Endometrial microvascular endothelial cells (primary cell): Measurements from ENCODE around the gene SERPINA5. TPM values are rescaled to one million over a fixed set of nuclear protein-coding genes. Genes with fewer than 3 reads are reported as not detected.
"Not testable (repeated sequence)": the region's sequence is repeated elsewhere in the genome, so short reads cannot be mapped to it uniquely, and the experiment has no call there.

ENCODE experiments used
- in situ Hi-C: cut with HindIII; loops from 2 replicates; pipeline ENCODE4 v1.10.0; 2017; ENCODE audit warnings: low sequenced_read_pairs, low pct_unique_long_range_greater_than_20kb; ENCODE audit errors: inconsistent ontology term
- total RNA-seq: library from RNA; depleted of rRNA; stranded (reverse); fragments of >200 nt; gene quantifications from one replicate; pipeline ENCODE4 v1.2.3, GENCODE V29; 2015; ENCODE audit errors: inconsistent ontology term

Gene SERPINA5
- total RNA-seq, 1 donor from 2014 or later: 0.09 TPM

DNA sequence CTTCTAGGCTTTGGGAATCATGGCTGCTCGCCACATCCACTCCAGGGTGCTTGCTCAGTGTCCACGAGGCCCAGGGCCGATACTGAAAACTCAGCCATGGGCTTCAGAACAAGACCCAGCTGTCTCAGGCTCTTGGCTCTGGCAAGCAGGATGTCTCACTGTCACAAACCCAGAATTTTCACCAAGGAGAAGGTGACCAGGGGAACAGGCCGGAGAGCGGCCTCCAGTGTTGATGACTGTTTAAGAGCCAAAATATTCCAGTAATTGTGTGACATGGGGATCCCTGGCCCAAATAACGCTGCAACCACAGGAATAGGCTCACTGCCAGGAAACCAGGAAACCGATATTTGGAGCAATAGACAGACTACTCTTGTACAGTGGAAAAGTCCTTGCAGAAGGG is 9.8 kb upstream of the SERPINA5 start:
- in situ Hi-C loops: no loop called here

DNA sequence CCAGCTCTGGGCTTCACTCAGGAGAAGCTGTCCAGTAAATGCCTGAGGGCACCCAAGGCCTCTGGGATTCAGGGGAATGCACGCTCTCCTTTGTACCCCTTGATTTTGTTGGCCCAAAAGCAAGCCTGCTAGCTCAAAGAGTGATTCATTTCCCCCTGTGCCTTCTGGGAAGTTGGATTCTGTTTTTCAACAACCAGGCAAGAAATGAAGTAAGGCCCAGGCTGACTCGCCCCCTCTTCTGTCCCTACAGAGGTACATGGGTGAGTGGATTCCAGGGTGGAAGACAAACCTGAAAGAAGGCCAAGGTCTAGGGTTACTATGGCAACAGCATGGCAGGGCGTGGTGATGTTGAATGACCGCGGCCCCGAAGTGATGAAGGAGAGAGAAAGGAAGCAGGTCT is 9.3 kb upstream of the SERPINA5 start:
- in situ Hi-C loops: no loop called here

DNA sequence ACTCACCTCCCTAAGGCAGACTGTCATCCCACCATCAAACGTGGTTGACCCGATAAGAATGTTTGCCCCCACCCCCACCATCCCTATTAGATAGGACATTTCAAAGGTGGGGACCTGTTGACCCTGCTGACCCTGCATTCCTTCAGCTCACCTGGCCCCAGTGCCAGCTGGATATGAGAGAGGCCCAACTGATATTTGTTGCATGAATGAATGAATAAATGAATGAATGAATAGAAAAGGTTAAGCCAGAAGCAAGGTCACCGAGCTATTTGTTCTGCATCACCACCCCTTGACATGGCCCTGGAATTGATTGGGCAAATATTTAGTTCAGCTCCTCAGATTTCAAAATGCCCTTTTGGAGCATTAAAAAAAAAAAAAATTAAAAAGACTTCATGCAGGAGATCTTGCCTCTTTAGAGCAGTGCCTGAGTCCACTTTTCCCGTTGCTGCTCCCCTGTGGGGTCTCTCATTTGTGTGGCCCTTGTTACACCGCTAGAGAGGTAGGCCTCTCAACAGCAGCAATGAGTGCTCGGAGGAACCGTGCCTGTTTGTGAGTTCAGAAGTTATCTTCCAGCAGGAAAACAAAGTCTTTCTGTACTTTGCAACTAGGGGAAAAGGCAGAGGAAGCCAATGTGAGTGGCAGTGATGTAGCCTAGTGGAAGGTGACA is 8.5 kb upstream of the SERPINA5 start:
- in situ Hi-C loops: no loop called here

DNA sequence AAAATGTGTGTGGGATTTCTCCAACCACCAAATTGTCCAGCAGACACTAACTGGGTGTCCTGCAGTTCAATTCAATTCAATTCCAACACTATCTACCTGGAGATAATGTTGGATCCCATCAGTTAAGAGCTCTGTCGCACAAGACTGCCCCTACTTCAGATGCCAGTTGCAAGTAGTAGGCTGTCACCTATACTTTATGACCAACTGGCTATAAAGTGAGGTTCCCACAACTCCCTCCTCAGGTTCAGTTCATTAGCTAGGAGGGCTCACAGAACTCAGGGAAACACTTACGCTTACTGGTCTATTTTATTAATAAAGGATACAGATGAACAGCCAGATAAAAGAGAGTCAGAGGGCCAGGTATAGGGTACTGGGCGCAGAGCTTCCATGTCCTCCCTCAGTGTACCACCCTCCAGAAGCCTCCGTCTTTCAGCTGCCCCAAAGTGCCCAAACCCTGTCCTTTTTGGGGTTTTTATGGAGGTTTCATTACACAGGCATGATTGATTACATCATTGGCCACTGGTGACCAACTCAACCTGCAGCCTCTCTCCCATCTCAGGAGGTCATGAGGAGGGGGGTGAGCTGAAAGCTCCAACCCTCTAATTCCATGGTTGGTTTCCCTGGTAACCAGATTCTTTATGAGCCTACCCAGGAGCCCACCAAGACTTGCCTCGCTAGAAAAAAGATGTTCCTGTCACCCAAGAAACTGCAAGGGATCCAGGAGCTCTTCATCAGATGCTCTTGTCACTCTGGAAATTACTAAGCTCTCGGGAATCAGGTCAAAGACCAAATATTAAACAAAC is 7.5 kb upstream of the SERPINA5 start:
- in situ Hi-C loops: no loop called here

DNA sequence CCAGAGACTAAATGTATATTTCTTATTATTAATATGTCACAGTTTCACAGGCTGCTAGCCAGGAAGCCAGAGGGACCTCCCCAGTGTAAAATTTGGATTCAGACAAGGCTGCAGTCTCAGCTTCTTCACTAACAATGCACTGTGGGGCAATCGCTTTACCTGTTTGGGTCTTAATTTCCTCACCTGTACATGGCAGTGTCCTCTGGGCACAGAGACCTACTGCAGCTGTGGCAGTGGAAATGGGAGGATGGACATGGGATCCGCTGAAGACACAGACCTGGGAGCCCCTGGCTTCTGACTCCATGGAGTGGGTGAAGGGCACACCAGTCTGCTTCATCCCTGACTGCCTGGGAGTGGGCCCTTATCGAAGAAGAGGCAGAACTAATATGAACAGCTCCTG is 6.9 kb upstream of the SERPINA5 start:
- in situ Hi-C loops: no loop called here

DNA sequence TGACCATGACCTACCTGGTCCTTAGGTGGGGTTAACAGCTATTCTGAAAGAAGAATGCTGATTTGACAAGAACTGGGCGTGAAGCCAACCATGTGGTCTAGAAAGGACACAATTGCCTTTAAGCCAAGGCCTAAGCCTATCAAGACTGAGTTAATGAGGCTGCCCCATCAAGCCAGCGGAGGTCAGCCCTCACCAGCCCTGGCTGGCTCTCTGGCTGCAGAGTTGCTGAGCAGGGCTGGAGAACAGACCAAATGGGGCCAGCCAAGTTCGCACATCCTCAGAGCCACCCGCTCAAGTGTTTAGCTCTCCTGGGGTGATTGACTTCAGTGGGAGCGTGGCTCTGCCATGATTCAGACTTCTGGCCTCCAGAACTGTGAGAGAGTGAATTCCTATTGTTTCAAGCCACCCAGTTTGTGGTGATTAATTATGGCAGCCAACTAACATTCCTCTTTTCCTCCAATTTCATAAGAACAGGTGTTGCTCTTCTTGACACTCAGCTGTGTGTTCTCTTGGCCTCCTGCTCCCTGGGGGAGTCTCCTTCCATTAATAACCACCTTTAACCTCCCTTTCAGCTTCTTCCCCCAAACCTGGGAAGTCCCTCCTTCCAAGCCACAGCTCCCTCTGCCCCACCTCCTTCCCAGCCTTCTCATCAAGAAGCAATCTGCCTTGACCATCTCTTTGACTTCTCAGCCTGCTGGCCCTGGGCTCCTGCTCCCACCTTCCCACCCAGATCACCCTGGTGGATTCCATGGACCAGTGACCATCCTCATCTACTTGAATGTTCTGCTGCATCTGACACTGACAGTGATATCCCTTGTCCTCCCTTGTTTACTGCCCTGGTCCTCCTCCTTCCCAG is 5.3 kb upstream of the SERPINA5 start:
- in situ Hi-C loops: no loop called here

DNA sequence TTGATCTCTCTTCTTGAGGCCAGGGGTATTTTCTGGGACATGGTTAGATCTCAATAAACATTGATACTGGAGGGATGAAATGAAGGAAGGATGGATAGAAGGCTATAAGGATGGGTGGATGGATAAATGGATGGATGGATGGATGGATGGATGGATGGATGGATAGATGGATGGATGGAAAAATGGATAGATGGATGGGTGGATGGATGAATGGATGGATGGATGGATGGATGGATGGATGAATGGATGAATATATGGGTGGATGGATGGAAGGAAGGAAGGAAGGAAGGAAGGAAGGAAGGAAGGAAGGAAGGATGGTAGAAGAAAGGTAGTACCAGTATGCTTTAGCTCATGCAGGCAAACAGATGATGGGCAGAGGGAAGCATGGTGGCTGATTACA is 3.8 kb upstream of the SERPINA5 start:
- in situ Hi-C loops: not testable (repeated sequence)

DNA sequence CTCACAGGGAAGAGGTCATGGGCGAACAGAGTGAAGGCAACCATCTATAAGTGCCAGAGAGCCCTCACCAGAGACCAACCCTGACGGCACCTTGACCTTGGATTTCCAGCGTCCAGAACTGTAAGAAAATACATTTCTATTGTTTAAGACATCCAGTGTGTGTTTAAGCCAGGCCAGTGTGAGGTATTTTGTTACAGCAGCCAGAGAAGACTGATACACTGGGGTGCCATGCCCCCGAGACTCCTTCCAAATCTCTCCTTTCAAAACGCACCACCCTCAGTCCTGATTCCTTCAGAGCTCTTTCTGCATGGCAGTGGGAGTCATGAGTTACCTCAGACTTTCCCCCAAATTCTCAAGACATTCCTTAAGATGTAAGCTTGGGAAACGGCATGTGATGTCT is 2.5 kb upstream of the SERPINA5 start:
- in situ Hi-C loops: no loop called here

DNA sequence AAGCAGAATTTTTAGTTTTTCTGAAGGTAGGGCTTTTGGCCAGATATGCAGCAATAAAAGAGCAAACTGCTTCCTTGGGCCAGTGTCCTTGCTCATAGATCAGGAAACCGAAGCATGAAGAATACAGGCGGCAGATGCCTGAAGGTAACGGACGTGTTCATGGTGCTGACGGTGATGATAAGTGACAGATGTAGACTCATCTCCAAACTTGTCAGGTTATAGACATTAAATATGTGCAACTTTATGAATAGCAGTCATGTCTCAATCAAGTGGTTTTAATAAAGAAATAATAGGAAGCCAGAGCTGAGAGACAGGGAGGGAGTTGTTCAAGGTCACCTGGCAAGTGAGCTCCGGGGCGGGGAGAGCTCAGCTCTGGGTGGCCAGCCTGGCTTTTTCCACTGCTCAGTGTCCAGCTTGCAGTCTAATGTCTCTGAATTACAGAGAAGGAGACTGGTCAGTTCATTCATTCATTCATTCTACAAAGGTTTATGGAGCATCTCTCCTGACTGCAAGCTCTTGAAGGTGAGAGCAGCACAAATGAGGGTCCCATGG is 1.0 kb downstream of the SERPINA5 start:
- in situ Hi-C loops: no loop called here

DNA sequence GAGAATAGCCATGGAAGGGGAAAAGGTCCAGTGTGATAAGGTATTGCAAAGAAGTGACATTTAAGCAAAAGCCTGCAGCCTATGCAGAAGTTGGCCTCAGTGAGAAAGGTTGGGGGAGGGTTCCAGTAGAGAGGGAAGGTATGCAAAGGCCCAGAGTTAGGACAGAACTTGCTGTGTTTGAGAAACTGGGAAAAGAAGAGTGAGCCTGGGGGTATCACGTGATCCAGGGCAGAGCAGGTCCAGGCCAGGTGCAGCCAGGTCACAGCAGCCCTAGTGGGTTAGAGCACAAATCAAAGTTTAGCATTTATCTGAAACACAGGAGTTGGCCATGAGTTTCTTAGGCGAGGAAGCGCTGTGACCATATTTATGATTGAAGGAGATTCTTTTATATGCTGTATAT is 1.6 kb downstream of the SERPINA5 start:
- in situ Hi-C loops: no loop called here

DNA sequence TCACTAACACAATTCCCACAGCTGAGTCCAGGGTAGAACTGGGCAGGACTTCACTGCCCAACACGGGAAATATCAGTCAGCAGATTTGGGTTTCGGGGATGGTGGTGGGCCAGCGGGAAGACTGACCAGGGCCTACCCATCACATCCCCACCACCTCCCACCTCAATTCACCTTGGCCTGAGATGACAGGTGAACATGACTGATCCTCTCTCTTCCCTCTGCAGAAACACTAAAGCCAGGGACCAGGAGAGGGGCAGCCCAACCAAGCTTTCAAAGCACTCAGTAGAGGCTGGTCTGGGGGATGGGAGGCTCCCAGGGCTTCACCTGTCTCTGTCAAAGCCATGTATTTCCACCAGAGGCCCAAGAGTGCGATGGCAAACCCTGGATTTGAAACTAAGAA is 2.3 kb downstream of the SERPINA5 start:
- in situ Hi-C loops: no loop called here

DNA sequence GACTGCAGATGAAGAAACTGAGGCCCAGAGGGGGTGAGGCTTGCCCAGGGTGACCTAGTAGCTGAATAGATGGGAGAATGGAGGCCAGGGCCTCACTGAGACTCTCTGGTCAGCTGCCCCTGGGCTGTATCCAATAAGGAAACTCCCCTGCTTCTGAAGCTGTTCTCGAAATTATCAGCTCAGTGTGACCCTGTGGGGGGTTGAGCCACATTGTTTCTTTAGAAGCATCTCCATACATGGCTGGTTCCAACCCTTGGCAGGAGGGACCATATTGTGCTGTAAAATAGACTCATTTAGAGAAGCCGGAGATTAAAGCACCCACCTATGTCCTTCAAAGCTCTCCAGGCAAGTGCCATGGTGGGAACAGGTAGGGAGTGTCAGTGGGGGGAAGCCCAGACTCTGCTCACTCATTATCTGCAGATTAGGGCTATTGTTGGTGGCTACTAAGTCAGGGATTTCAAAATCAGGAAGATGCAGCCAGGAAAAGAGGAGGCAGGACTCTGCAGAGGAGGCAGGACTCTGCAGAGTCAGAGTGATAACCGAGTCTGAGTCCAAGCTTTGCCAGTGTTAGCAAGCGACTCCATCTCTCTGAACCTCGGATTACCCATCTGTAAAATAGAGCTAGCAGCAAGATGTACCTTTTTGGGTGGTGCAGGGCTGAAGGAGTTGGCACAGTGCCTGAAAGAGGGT is 3.5 kb downstream of the SERPINA5 start:
- in situ Hi-C loops: no loop called here

DNA sequence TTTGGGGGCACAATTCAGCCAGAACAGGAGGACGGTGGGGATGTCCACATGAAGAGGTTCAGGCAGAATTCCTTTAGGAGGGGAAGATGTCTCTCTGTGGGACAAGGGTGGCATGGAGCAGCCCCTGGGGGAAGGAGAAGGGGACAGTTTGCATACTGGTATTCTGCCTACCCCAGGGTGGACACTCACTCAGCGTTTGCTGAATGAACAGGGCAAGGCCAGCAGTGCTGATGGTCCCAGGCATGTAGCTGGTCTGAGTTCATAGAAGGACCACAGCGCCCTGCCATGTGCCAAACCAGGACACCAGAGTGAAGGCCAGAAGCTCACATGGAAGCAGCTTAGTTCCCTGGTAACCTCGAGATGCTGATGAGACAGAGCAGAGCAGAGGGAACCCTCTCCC is 5.4 kb downstream of the SERPINA5 start:
- in situ Hi-C loops: no loop called here

DNA sequence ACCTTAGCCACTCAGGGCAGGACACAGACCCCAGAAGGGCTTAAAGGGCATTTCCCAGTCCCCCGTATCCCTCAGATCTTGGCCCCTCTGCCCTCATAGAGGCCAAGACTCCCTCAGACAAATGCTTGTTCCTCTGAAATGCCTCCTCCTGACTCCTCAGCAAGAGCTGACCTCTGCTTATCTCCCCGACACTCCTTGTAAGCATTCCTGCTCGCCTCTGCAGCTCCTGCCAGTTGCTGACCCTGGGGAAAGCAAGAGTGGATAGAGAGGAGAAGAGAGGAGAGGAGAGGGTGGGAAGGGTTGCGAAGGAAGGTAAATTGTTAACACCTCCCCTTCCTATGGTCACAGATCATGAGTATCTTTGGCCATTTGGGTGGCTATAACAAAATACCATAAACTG is 7.1 kb downstream of the SERPINA5 start:
- in situ Hi-C loops: no loop called here

DNA sequence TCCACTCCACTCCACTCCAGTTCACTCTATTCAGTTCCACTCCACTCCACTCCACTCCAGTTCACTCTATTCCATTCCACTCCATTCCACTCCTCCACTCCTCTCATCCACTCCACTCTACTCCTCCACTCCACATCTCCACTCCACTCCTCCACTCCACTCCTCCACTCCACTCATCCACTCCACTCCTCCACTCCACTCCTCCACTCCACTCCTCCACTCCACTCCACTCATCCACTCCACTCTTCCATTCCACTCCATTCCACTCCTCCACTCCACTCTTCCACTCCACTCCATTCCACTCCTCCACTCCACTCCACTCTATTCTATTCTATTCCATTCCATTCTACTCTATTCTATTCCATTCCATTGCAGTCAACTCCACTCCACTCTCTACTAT is 9.8 kb downstream of the SERPINA5 start:
- in situ Hi-C loops: no loop called here

DNA sequence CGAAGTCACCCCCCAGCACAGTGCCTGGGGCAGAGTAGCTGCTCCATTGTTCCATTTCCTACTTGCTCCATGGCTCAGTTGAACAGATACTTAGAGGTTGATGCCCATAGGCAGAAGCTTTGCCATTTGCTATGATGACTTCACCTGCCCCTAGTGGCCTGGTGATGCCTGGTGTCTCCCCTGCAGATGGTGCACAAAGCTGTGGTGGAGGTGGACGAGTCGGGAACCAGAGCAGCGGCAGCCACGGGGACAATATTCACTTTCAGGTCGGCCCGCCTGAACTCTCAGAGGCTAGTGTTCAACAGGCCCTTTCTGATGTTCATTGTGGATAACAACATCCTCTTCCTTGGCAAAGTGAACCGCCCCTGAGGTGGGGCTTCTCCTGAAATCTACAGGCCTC is 10.6 kb downstream of the SERPINA5 start:
- in situ Hi-C loops: no loop called here

DNA sequence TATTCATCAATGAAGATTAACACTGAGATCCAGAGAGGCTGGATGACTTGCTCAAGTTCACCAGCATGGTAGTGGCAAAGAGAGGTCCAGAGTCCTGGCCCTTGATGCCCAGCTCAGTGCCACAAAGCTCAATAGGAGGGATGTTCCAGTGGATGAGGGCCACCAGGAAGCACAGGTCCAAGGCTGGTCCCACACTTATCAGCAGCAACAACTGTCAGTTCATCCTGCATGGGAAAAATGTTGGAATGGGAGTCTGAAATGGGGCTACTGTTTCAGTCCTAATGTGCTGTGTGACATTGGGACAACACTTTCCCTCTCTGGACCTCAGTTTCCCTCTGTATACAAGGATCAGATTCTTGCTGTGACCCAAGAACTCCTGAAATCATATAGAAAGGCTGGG is 11.2 kb downstream of the SERPINA5 start:
- in situ Hi-C loops: no loop called here

DNA sequence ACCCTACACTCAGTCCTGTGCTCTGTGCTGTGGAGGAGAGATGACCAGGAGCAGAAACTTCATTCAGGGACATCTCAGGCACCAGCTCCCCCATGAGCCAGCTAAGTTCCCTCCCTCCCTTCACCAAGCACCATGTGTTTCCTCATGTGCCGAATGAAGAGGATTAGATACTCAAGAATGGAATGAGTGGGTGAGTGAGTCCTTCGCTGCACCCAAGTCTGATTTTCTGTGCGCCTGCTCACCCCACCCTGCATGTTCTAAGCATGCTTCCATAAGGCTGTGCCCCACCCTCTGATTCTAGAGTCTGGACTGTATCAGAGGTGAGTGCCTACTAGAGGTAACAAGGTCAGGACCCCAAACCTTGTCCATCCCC is 12.1 kb downstream of the SERPINA5 start:
- in situ Hi-C loops: no loop called here
